GM08714 (cell line): ENCODE results near the gene PRDX3.

Source experiments
- H3K4me3 ChIP-seq: fragments of 200-500 bp; sonication (Bioruptor generic); 2 replicates; pipeline ENCODE4 v1.5.1; 2014; ENCODE audit warnings: mild to moderate bottlenecking, low read length, inconsistent platforms
- ZNF274 ChIP-seq: IDR thresholded peaks from 2 replicates; pipeline ENCODE4 v1.6.1; 2012; ENCODE audit warnings: mild to moderate bottlenecking, low read depth, low read length

Gene PRDX3

GRCh38 chr10:119178372-119179119 is at the start of gene PRDX3:
PRDX3 (minus strand) TSS chr10:119178812; CDS start chr10:119178790, 22 bp downstream.
- peak within 1 kb of the TSS; percentile 86 for H3K4me3 ChIP-seq
- no peak for TF ChIP-seq ZNF274

- no peak overlapping the region for H3K4me3 ChIP-seq
- TF ChIP-seq ZNF274: no peak
Observed at GRCh38 chr10:119227825-119228224, 49.2 kb upstream of the PRDX3 start.

GRCh38 chr10:119225083-119225658 is 46.6 kb upstream of the PRDX3 start:
- no peak for TF ChIP-seq ZNF274
- H3K4me3 ChIP-seq: no peak overlapping the region

- no peak overlapping the region for H3K4me3 ChIP-seq
- TF ChIP-seq ZNF274: no peak
Observed at GRCh38 chr10:119222966-119223386, 44.4 kb upstream of the PRDX3 start.

- TF ChIP-seq ZNF274: no peak
- no peak overlapping the region for H3K4me3 ChIP-seq
Observed at GRCh38 chr10:119222537-119222936, 43.9 kb upstream of the PRDX3 start.

GRCh38 chr10:119221666-119222065 is 43.1 kb upstream of the PRDX3 start:
- TF ChIP-seq ZNF274: no peak
- no peak overlapping the region for H3K4me3 ChIP-seq

- no peak overlapping the region for H3K4me3 ChIP-seq
- no peak for TF ChIP-seq ZNF274
Observed at GRCh38 chr10:119221201-119221600, 42.6 kb upstream of the PRDX3 start.

GRCh38 chr10:119219871-119220270 is 41.3 kb upstream of the PRDX3 start:
- H3K4me3 ChIP-seq: no peak overlapping the region
- TF ChIP-seq ZNF274: no peak

- no peak for TF ChIP-seq ZNF274
- H3K4me3 ChIP-seq: no peak overlapping the region
Observed at GRCh38 chr10:119217991-119218490, 39.4 kb upstream of the PRDX3 start.

GRCh38 chr10:119217401-119217800 is 38.8 kb upstream of the PRDX3 start:
- TF ChIP-seq ZNF274: no peak
- no peak overlapping the region for H3K4me3 ChIP-seq

GRCh38 chr10:119216127-119216526 is 37.5 kb upstream of the PRDX3 start:
- H3K4me3 ChIP-seq: no peak overlapping the region
- no peak for TF ChIP-seq ZNF274

- H3K4me3 ChIP-seq: no peak overlapping the region
- no peak for TF ChIP-seq ZNF274
Observed at GRCh38 chr10:119215371-119215770, 36.8 kb upstream of the PRDX3 start.

GRCh38 chr10:119211625-119212441 is 33.2 kb upstream of the PRDX3 start:
- peak overlapping the region; percentile 59; the same call in 1 of the 2 replicates for H3K4me3 ChIP-seq
- no peak for TF ChIP-seq ZNF274

GRCh38 chr10:119211176-119211575 is 32.6 kb upstream of the PRDX3 start:
- TF ChIP-seq ZNF274: no peak
- H3K4me3 ChIP-seq: no peak overlapping the region; the same call in 1 of the 2 replicates

- TF ChIP-seq ZNF274: no peak
- H3K4me3 ChIP-seq: no peak overlapping the region
Observed at GRCh38 chr10:119210633-119211032, 32.0 kb upstream of the PRDX3 start.
